ENCODE measurements around the gene ZRANB3.
"Not testable (repeated sequence)": the region's sequence is repeated elsewhere in the genome, so short reads cannot be mapped to it uniquely, and the experiment has no call there.

ZRANB3 gene

DNA sequence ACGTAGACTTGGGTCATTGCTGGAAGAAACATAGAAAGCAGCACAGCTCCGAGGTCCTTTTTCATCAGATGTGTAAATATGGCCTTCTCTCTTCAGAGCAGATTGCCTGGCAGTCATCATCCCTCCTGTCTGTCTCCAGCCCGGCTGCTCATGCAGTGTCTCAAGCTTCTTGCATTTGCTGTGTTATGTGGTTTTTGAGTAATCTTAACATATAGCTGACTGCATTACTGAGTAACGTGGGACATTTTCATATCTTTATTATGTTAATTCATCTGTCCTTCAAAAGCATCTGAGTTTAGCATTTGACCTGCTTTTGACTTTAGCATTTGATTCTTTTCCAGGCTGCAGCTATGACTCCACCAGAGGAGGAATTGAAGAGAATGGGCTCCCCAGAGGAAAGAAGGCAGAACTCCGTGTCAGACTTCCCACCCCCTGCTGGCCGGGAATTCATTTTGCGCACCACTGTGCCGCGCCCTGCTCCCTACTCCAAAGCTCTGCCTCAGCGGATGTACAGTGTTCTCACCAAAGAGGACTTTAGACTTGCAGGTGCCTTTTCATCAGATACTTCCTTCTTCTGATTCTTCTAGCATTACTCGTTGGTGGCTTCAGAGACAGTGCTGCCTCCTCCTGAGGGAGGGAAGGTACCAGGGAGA is 362.7 kb downstream of the ZRANB3 start:
- DNase-seq: no peak

DNA sequence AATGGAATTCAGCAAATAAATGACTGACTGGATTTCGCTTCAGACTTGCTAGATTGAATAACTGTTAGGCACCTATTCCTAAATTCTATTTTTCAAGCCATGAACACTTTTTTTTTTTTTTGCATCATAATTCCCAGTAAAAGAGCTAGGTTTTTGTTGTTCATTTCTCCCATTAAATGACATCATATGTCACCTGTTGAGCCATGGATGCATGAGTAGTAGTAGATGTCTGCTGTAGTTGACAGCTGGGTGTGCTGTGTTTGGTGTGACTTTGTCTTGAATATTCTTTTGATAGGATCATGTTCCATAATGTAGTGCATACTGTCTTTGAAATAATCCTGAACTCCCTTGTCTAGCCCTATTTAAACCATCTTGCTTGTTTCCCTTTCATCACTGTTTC is 363.7 kb downstream of the ZRANB3 start:
- no peak for DNase-seq

- DNase-seq: no peak
Measured at GRCh38 chr2:135164431-135164830, 366.6 kb downstream of the ZRANB3 start.

- DNase-seq: no peak
Measured at GRCh38 chr2:135163901-135164300, 367.1 kb downstream of the ZRANB3 start.

DNA sequence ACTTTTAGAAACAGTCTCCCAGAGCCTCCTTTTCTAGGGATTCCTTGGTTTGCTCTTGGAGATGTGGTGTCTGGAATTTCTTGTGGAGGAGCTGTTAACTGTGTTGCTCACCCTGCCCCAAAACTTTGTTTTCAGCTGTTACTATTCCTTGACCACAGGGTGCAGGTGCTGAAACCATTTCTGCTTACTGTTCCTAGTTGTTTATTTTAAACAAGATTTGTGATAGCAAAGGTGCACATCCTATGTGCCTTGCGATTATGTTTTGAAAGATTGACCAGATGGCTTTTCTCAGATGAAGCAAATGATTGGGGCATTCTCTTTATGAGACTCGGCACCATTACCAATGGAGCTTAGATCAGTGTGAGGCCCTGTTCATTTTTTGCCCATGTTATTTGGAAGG is 367.7 kb downstream of the ZRANB3 start:
- DNase-seq: no peak

- no peak for DNase-seq
Measured at GRCh38 chr2:135162786-135163185, 368.2 kb downstream of the ZRANB3 start.

GRCh38 chr2:135162377-135162776 is 368.6 kb downstream of the ZRANB3 start:
- DNase-seq: peak; percentile 33

DNA sequence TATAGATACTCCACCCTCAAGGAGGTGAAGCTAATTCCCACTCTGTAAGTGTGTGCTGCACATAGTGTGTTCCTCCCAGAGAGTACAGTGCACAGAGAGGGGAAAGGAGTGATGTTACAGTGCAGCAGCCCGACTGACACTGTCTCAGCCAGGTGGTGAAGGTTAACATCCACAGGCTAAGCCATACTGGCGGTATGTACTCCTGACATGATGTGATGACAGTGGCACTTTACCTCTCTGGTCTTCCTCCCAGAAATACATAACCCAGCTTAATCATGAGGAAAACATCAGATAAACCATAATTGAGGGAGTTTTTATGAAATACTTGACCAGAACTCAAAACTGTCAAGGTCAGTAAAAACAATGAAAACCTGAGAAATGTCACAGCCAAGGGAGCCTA is 371.8 kb downstream of the ZRANB3 start:
- no peak for DNase-seq

GRCh38 chr2:135157856-135158255 is 373.2 kb downstream of the ZRANB3 start:
- no peak for DNase-seq

GRCh38 chr2:135154962-135155361 is 376.1 kb downstream of the ZRANB3 start:
- DNase-seq: no peak

DNA sequence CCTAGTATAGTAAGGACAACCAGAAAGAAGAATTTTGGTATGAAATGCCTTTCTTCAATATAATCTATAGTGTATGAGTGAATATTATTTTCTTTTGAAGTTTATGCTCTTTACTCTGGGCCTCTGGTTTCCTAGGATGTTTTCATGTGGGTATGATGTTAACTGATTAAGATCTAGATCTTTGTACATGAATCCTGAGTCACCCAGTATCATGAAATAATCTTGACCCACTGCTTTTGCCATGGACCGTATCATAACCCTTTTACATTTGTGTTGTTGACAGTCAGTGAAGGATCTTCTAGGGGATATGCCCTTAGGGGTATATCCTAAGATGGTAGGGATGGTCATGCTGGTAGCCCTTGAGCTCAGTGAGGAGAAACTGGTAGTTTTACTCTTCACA is 378.7 kb downstream of the ZRANB3 start:
- DNase-seq: no peak

DNA sequence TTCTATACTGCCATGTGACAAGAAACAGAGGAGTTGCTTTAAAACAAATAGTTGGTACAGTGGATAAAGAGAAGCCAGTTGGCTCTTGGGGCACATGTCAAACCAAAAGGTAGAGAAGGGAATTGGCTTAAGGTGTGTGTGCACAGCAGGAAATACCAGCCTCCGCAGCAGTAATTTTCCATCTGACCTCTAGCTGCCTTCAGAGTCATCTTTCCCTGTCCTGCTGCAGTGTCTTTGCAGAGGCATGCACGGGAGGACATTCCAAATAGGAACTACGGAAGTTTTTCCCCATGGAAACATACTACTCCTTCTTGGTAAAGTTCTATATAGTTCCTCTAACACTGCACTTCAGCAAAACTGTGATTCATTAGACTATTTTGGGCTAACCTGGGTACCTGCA is 379.4 kb downstream of the ZRANB3 start:
- no peak for DNase-seq

GRCh38 chr2:135150725-135151124 is 380.3 kb downstream of the ZRANB3 start:
- no peak for DNase-seq

GRCh38 chr2:135149251-135149650 is 381.8 kb downstream of the ZRANB3 start:
- no peak for DNase-seq

GRCh38 chr2:135144343-135144742 is 386.7 kb downstream of the ZRANB3 start:
- DNase-seq: no peak

DNA sequence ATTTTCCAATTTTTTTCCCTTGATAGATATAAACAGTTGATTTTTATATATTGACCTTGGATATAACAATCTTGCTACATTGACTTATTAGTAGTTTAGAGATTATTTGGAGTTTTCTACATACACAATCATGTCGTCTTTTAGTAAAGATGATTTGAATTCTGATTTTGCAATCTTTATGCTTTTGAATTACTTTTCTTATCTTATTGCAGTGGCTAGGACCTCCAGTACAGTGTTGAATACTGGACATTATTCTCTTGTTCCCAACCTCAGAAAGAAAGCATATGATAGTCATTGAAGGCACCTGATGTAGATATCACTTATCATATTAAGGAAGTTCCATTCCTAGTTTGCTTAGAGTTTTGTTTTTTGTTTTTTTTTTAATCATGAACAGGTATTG is 388.7 kb downstream of the ZRANB3 start:
- no peak for DNase-seq

GRCh38 chr2:135140606-135141005 is 390.4 kb downstream of the ZRANB3 start:
- DNase-seq: no peak

DNA sequence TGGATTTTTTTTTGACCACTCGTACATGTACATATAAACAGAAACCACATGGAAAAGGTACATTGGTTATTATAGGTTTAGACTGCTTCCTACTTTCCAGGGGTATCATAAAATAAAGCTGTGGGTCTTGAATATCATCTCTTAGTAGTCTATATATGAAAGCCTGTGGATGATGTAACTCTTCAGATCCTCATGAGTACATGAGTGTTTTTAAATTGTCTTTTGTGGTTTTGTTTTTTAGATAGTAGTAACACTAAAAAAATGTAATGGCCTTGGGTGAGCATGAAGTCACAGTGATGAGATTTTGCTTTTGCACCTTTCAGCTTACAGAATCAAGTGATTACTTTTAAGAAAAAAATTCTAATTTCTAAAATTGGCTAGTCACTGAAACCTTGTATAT is 398.7 kb downstream of the ZRANB3 start:
- DNase-seq: no peak

DNA sequence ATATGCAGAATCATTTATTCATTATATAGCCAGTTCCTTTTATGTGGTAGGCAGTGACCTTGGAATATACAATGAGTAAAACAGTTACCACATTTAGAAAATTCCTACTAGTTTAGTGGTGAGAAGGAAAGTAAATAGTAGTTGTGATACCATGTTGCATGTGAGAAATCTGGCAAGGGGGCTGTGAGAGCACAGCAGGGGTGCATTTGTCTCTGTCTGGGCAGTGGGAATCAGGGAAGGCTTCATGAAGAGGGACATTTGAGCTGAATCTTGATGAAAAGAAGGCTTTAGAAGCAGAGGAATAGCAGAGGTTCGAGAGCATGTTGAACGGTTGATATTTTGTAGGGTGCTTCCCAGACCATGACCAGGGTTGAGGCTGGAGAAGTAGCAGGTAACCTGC is 400.3 kb downstream of the ZRANB3 start:
- no peak for DNase-seq

DNA sequence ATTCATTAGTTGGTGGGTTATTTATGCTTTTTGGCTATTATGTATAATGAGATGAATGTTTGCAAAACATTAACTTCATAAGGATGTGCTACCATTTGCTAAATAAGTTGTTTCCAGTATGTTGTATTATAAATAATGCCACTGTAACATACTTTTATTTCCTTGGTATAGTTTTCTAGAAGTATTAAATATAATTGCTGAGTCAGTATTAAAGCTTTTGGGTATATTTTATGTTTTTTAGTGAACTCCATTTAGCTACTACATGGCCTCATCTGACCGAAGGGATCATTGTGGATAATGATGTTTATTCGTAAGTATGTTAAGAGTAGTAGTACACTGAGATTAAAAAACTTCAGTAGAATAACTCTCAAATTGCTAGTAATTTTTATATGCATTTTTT is 405.1 kb downstream of the ZRANB3 start:
- DNase-seq: no peak

GRCh38 chr2:135124924-135125886 is 405.8 kb downstream of the ZRANB3 start:
- no peak for DNase-seq

DNA sequence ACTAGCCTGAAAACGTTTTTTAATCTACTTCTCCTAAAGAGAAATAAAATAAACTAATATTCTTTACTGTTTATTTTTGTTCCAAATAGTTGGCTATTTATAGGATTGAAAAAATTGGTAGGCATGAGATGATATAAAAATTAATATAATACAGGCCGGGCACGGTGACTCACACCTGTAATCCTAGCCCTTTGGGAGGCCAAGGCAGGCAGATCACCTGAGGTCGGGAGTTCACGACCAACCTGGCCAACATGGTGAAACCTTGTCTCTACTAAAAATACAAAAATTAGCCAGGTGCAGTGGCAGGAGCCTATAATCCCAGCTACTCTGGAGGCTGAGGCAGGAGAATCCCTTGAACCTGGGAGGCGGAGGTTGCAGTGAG is 409.4 kb downstream of the ZRANB3 start:
- DNase-seq: not testable (repeated sequence)

DNA sequence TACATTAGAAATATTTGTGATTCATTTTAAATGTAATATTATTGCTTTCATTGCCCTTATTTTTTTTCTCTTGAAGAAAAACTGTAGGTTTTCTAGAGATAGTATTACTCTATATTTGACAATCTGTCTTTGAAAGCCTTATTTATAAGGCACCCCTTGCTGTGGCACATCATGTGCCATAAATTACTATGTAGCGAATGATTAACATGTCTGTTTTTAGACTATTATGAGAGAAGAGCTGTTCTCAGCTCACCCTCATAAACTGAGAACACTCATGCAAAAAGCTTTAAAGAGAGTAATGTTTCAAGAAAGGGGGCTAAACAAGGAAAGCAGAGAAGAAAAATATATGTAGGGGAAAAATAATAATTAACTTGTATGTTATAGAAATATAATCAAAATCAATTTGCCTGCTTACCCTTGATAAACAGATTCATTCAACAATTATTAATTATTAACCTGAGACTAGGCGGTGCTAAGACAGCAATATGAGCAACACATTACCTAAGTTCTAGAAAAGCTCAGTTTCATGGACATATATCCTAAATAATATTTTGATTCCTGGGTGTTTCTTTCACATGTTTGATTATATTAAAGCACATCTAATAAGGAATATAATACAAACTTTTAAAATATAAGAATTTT is 409.9 kb downstream of the ZRANB3 start:
- no peak for DNase-seq

GRCh38 chr2:135119582-135119981 is 411.4 kb downstream of the ZRANB3 start:
- no peak for DNase-seq
